ENCODE data around the gene PCP4L1. TPM values are rescaled to one million over a fixed set of nuclear protein-coding genes. Genes with fewer than 3 reads are reported as not detected.

Gene PCP4L1
- total RNA-seq, 1 donor from 2014 or later: 3.1 TPM

DNA sequence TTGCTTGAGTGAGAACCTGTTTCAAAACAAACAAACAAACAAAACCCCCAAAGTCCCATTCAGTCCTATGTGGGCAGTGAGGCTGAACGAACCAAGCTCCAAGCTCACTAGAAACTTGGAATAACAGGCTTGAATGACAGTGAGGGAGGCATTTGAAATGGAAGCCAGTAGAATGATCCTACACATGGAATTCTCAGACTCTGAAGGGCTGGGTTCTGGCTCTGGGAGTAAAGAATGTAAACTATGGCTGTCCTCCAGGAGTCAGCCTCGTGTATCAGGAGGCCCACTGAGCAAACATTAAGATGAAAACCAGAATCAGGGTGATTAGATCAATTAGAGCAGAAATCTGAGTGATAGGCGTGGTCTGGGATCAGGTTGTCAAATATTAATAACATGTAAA is 14.9 kb downstream of the PCP4L1 start:
- DNase-seq: no peak

DNA sequence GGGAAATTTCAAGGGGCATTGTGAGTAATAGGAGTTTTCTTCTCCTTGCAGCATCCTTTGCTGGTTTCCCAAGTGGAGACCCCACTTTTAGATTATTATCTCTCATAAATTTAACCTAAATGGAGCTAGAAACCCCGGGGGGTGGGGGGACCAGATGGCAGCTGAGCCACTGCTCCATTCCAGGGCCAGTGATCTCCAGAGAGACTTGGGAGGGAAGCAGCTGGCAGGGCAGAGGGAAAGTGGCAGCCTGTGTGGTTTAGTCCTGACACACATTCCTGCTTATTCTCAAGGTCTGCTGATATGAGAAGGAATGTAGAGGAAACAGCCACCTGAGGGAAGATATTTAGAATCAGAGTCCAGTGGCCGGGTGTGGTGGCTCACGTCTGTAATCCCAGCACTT is 16.3 kb downstream of the PCP4L1 start:
- no peak for DNase-seq

DNA sequence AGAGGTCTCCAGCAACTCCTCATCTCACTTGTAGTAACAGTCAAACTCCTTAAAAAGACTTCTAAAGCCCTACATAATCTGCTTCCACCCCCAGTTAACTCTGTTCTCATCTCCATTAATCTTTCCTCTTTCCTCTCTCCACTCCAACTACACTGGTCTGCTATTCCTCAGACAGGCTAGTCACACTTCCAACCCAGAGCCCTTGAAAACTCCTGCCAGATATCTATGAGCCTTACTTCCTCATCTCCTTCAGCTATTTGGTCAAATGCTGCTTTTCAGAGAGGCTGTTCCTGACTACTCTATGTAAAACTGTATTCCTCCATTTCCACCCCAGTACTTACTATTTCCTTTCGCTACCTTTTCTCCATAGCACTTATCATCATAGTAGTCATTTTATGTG is 24.4 kb downstream of the PCP4L1 start:
- DNase-seq: no peak

DNA sequence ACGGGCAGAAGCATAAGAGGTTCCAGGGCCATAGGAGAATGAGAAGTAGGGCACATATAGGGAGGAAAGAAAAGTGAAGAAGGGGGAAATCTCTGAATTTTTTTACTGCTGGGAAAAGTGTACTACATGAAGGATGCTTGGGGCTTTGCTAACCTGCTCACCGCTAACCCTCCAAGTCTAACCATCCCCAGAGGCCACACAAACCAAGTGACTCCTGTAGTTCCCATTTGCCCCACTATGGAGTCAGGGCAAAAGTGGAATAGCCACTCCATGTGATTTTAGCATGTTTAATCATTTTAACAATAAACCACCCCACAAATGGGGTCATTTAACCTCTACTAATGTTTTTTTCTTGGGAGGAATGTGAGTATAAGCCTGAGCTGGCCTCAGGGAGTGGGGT is 26.6 kb downstream of the PCP4L1 start:
- no peak for DNase-seq

DNA sequence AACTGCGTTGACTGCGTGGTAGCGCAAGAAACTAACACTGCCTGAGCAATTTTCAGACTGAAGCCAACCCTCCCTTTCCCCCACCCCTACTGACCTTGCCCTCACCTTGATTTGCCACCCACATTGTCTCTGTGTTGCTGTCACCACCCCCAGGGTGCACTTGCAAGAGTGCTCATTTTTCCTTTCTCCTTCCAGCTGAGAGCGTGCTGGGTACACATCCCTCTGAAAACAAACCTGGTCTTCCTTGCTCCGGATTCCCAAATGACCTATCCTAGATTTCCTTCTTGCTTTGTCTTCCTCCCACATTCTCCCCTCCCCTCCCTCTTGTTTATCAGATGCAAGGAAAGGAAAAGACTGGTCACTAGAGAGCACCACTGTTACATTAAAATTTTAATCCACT is 27.0 kb downstream of the PCP4L1 start:
- DNase-seq: no peak

- DNase-seq: no peak
Observed at GRCh38 chr1:161287482-161288054, 29.0 kb downstream of the PCP4L1 start.

DNA sequence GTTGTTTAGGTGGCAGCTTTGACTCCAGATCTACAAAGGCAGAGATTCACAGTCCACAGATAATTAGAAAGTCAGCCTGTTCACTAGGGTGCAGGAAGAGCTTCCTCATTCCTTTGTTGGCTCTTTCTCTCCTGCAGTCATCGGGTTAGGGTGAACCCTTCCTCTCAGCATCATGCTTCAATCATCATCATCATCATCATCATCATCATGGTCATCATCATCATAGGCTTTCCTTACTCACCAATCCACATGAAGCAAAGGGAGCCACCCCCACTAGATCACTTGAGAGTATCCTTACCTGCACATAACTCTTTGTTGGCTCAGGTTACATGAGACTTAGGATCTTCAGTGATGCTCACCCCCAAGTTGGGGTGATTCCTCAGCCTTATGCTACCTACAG is 32.2 kb downstream of the PCP4L1 start:
- no peak for DNase-seq

DNA sequence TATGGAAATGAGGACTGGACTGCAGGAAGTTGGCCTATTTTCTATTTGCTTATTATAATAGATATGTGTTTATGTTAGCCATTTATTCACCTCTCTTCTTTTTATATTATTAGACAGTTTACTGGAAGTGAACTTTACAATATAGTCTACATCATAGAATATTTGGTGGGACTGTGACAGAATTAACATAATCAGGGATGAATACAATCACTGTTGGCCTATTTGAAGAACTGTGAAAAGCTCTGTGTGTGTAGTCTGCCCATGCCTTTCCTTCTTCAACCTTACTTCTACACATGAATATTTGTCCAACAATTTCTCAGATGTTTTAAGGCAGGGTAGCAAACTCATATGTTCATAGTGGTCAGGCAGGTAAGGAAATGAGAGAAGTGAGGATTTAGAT is 38.9 kb downstream of the PCP4L1 start:
- DNase-seq: no peak

GRCh38 chr1:161298116-161298515 is 39.6 kb downstream of the PCP4L1 start:
- DNase-seq: no peak

GRCh38 chr1:161299347-161299746 is 40.8 kb downstream of the PCP4L1 start:
- DNase-seq: no peak

- no peak for DNase-seq
Observed at GRCh38 chr1:161300478-161300877, 41.9 kb downstream of the PCP4L1 start.

DNA sequence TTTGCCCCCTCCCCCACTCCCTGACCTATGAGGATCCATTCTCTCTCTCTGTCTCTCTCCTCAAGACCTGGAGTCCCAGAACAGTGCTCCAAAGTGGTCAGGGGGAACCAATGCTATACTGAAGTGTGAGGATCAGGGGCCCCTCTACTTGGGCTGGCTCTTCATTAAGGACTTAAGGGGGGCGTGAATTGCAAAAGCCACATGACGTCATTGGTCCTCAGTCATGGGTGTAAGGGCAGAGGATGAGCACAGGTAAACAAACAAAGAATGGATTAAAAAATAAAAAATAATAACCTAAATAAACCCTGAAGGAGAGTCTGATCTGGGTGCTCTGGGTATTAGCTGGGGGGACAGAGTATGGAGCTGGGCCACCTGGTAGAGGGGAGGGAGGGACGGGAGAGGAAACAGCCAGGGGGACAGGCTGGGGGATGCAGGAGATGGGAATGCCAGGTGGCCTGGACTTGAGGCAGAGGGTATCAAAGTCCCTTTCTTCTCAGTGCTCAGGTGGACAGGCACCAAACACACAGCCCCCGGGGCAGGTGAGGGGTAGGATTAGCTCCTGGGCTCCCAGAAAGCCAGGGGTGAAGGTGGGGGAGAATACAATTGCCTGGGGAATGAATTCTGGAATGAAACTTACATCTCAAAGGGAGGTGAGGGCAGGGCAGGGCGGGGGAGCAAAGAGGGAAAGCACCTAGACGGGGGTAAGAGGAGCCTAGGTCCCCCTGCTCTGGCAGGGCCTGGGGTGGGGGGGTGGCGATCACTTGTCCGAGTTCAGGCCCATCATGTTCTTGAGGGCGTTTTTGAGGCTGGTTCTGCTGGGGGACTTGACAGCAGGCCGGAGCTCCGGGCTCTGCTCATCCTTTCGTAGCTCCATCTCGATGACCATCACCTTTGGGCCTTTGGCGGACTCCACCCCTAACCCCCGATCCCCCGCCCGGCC is 46.7 kb downstream of the PCP4L1 start:
- DNase-seq: no peak

- peak; percentile 81 for DNase-seq
Observed at GRCh38 chr1:161305867-161306519, 47.4 kb downstream of the PCP4L1 start.

DNA sequence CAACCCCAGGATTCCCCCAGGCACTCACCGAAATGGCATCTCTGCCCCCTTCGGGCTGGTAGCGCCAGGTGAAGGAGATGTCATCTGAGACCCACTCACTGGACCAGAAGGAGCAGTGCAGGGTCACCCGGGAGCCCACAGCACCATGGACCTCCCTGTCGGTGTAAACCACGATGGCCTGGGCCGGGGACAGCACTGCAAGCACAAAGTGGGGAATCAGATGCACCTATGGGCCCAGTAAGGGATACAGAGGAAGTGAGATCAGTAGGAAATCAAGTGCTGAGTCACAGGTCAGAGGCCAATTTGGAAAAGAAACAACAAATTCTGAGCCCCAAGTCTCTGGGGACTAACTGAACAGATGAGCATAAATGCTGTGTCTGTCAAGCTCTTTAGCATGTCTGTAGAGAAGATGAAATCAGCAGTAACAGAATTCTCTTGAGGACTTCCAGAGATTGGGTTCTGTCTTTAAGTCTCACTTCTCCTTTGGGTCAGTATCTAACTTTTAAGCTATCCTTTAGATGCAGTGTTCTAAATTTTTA is 48.8 kb downstream of the PCP4L1 start:
- no peak for DNase-seq

DNA sequence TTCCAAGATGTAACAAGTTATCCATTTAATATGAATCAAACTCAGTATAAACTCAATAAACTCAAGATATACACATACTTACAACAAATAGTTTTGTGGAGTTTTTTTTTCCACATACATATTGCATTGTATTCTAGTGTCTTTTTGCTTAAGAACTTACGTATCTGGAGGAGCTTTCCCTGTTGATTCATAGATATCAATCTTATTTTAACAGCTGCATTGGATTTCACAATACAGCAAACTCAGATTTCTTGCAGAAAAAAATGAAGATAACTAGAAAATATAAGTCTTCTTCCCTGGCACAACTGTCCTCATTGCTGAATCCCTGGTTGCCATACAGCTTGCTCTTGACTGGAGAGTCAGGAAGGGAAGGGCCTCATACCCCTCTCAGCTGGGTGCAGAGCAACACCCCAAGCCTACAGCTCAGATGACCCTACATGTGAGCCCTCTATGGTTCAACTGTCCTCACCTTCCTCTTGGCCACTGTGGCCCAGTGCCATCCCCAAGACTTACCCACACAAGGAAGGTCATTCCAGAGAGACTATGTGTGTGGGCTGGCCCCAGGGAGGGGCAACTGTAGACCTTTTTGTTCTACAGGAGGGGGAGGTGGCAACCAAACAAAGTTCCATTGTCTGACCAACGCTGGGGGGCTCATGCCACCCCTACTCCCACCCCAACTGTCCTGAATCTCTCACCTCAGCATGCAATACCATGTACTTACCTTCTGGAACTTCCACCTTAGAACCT is 49.5 kb downstream of the PCP4L1 start:
- no peak for DNase-seq

DNA sequence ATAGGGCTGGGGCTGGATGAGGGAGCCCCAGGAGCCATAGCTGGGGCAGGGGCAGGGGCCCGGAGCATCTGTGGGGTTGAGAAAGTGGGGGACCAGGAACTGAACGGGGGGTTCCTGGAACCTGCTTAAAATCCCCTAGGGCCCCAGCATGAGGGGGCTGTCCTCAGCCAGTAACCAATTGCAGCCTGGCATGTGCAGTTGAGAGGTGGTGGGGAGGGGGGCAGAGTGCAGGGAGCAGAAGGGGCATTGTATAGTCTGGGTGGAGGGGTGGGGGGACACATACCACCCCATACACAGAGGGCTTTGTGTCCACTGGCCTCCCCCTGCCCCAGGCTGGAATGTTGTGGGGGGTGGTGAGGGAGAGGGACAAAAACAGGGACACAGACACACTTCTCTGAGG is 51.3 kb downstream of the PCP4L1 start, which contains the start of gene MPZ:
Gene MPZ, minus strand, starts transcription at position 101 of the 400 bp plus-strand sequence. Its CDS starts 63 bp downstream, at position 38.
- no peak for DNase-seq

- no peak for DNase-seq
Observed at GRCh38 chr1:161311595-161312181, 53.1 kb downstream of the PCP4L1 start.

GRCh38 chr1:161313554-161314200 is 55.1 kb downstream of the PCP4L1 start:
- peak; percentile 13 for DNase-seq

- DNase-seq: peak; percentile 91
Observed at GRCh38 chr1:161314201-161314981, 55.8 kb downstream of the PCP4L1 start, which contains the start of gene SDHC. Gene SDHC (plus strand): TSS chr1:161314381. CDS start chr1:161314406, 25 bp downstream.
